Muscle of arm (tissue), 12 donors: Measurements from ENCODE around the gene STON2. TPM values are rescaled to one million over a fixed set of nuclear protein-coding genes. Genes with fewer than 3 reads are reported as not detected.
"Not testable (repeated sequence)": the region's sequence is repeated elsewhere in the genome, so short reads cannot be mapped to it uniquely, and the experiment has no call there.

ENCODE experiments used
- DNase-seq: peaks from one replicate; pipeline ENCODE4 v3.0.0-alpha.2; 2013
- polyA plus RNA-seq, 12 donors: library from polyadenylated mRNA; unstranded; fragments of 120-200 nt; gene quantifications; one replicate each; pipeline ENCODE4 v1.2.1, GENCODE V29; 2013; ENCODE audit not compliant: insufficient read length in 12 of 12

Gene STON2
- polyA plus RNA-seq, 12 donors = 9.7 to 25.4 (median 18.5) TPM; not detected in 1

DNA sequence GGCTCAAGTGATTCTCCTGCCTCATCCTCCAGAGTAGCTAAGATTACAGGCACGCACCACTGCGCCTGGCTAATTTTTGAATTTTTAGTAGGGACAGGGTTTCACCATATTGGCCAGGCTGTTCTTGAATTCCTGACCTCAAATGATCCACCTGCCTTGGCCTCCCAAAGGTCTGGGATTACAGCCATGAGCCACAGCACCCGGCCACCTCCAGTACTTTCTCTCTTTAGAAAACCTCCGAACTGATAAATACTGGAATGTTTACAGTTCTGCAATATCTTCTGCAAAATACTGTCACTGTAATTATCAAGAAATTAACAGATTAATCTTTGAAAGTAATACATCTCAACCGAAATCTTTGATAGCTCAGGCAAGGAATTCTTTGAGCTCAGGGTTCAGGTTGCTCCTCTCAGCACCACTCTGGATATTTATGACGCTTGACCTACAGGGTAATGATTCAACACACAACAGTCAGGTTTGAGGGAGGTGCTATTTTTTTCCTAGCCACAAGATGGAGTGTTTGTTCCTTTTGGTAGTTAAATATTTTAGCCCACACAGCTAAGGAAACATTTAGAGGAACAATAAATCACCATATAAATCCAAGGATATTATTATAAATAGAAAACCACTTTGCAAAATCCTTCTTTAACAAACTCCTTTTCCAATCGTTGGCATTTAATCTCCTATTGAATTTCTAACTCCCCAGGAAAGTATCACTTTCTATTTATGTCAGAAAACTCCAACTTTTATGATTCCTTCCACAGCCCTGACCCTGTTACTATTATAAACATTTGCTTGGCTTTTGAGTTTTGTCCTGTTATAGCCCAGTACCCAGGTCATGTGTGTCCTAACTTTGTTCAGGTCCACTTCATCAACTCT is 130.8 kb downstream of the STON2 start:
- DNase-seq = peak; percentile 66

DNA sequence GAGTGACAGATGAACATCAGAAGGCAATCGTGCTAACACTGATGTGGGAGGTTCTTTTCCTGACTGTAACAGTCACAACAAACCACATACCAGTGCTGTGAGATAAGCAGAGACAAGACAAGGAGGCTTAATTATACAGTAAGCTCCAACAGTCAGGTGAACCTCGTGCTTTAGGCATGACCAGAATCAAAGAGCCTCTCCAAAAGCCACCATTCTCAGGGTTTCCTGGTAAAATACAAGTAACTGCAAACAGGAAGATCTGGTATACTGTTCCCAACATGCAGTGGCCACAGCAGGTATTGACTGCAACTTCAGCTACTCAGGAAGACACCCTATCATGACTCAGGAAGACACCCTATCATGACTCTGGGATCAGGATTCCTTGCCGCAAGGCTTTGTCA is 132.1 kb downstream of the STON2 start:
- DNase-seq = no peak

DNA sequence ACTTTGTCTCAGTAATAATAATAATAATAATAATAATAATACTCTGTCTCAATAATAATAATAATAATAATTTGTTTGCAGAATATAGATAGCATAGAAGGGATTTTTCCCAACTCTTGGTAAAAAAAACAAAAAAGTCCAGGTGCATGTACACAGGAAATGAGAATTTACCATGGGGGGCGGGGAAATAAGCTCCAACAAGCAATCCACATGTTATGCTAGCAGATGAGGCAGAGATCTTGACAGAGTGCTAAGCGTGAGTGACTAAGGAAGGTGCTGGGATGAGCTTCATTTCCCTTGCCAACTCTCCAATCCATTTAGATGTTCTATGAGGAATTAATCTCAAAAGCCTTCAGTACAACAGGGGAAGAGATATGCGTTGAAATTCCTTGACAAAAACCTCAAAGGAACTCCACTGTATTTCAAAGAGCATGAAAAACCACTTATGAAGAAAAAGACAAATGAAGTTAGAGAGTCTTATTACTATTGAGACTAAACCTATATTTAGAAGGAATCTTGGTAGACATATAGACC is 134.4 kb downstream of the STON2 start:
- no peak for DNase-seq

DNA sequence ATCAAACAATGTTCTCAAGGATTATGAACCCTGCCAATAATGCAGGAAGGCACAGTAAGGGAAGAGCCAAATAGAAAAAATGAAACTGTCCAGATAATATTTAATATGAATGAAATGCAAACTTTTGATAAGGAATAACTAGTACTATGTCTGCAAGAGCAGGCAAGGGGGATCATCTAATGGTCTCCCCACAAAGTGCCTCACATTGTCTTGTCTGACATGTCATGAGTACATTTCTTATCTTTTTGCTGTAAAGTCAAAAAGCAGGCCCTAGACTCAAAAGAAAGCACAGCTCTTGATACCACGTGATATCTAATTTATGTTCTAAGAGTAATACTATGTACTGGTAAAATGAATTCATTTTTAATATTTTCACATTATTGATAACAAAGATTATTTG is 135.5 kb downstream of the STON2 start:
- no peak for DNase-seq

DNA sequence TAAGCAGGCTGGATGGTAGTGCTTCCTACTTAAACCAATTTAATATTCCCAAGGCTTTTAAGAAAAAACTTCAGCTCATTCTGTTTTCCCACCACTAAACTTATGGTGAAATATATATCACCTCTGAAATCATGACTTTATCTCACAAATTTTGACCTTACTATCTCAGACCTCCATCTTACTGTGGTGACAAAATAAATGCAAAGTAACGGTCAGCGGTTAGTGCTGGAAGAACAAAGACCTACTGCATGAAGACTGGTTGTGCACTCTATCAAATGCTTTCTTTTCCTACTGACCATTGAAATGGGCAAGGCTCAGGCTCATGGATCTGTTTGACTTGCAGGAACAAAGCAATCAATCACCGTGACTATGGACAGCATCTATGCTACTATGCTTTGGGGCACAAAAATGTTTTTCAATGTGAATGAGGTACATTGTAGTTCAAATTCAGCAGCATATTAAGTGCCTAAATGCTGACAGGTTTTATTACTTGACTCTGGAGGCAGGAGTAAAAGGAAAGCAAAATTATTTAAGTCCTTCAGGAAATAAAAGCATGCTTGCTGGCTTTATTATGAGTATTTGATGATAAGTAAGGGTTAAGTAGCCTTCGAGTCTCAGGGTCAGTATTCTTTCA is 136.2 kb downstream of the STON2 start:
- no peak for DNase-seq

DNA sequence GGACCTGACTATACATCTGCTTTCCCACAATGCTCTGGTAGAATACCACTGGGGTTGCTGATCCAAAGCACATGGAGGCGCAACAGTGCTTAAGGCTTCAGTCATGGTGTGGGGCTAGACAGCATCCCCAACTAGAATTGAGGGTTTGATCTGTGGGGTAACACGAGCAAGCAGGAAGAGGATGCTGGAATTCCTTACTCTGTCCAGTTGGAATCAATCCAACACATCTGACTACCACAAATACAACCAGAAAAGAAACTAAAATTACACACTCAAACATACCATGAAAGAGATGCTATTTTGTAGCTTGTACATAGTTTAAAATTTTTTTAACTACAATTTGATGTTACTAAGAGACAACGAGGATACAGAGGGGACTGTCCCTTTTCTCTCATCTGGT is 138.9 kb downstream of the STON2 start:
- DNase-seq = peak; percentile 33

DNA sequence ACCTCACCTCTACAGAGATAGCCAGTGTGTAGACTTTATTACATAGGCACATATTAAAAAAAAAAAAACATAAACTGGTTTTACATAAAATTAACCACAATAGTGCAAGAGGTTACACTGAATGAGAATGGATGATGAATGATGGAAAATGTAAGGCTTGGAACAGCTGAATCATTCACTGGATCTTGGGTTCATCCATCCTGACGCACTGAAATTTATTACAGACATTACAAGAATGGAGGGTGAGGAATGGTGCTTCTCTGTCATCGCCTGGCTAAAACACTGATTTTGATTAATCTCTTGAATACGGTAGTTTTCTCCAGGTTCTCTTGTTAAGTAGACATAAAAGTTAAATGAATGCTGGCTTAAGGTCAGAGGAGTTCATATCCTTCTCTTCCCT is 139.4 kb downstream of the STON2 start:
- no peak for DNase-seq

DNA sequence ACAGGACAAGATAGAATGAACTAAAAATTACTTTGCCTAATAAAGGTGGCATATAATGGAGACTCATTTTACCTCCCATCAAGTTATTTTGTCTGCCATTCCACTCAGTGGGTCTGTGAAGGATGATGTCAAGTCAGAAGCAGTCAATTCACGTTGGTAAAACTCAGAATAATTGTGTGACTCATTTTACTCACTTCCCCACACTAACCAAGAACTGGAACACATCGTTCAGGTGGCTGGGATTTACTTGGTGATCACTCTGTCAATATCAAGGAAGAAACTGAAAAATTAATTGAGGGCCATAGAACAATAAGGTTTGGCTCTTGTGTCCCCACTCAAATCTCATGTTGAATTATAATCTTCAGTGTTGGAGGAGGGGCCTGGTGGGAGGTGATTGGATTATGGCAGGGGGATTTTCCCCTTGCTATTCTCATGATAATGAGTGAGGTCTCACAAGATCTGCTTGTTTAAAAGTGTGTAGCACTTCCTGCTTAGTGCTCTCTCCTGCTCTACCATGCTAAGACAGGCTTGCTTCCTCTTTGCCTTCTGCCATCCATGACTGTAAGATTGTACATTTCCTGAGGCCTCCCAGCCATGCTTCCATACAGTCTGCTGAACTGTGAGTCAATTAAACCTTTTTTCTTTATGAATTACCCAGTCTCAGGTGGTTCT is 143.7 kb downstream of the STON2 start:
- no peak for DNase-seq

DNA sequence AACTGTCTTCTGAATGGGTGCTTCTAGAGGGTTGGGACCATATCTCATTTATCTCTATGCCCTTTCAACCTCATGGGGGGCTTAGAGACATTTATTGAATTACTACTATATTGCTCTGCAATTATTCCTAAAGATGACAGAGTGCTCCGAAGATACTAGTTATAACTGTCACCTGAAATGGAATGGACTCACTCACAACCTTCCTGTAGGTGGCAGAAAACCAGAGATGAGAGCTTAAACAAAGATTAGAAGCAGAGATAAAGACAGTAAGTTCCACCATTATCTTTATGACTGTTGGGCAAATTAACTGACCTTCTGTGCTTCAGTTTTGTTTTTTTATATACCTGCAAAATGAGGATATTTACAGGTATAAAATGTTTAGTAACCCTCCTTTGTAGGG is 147.8 kb downstream of the STON2 start:
- DNase-seq = no peak

DNA sequence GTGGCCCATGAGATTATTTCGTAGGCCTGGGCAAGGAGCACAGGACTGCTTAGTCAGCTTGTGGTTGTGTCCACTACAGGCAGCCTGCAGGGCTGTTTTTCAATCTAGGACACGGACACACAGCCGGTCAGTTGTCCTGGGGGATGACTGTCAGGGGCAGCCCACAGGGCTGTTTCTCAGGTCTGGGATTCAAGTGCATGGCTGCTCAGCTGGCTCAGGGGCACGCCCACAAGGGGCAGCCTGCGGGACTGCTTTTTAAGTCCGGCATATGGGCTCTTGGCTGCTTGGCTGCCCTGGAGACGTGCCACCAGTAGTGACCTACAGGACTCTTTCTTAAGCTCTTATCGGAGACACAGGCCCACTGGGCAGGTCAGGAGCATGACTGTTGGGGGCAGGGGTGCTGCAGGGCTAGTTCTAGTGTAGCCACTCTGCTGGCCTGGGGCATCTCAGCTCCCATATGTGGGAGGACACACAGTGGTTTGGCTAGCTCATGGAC is 152.8 kb downstream of the STON2 start:
- no peak for DNase-seq

DNA sequence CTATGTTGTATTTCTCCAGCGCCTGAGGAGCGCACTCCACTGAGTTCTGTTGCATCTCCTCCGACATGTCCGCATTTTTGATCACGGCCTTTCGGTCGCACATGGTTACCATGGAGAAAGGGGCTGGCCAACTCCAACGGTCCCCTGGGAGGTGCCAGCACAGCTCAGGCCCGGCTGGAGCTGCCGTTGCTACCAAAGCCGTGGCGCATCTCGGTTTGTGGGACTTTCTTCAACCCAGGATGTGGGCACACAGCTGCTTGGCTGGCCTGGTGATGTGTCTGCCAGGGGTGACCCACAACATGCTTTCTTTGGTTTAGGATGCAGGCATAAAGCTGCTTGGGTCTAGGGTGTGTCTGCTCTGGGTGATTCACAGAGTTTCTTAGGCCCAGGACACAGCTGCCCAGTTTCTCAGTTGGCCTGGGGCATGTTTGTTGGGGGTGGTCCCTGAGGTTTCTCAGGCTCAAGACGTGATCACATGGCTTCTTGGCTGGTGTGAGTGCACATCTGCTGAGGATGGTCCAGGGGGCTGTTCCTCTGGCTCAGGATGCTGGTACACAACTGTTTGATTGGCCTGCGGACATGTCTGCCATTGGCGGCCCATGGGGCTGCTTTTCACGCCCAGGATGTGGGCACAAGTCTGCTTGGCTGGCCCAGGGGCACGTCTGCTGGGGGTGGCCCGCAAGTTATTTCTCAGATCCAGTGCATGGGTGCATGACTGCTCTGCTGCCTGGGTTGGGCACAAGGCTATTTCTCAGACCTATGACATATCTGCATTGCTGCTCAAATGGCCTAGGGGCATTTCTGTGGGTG is 153.5 kb downstream of the STON2 start:
- no peak for DNase-seq

DNA sequence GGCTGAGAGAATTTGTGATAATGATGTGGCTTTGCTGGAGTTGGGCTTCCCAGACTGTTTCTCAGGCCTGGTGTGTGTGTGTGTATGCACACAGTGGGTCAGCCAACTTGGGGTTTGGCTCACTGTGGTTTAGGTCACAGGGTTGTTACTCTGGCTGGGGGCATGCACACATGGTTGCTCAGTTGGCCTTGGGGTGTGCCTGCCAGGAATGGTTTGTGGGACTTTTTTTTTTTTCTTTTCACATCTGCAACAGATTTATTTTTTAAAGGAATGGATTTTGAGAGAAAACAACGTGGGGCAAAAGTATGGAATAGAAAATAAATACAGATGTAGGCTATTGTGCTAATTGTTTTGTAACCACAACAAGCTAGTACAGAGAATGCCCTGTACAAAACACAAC is 154.4 kb downstream of the STON2 start:
- DNase-seq = no peak

DNA sequence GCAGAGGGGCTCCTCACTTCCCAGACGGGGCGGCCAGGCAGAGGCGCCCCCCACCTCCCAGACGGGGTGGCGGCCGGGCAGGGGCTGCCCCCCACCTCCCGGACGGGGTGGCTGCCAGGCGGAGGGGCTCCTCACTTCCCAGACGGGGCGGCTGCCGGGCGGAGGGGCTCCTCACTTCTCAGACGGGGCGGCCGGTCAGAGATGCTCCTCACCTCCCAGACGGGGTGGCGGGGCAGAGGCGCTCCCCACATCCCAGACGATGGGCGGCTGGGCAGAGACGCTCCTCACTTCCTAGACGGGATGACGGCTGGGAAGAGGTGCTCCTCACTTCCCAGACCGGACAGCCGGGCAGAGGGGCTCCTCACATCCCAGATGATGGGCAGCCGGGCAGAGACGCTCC is 155.7 kb downstream of the STON2 start:
- not testable (repeated sequence) for DNase-seq

DNA sequence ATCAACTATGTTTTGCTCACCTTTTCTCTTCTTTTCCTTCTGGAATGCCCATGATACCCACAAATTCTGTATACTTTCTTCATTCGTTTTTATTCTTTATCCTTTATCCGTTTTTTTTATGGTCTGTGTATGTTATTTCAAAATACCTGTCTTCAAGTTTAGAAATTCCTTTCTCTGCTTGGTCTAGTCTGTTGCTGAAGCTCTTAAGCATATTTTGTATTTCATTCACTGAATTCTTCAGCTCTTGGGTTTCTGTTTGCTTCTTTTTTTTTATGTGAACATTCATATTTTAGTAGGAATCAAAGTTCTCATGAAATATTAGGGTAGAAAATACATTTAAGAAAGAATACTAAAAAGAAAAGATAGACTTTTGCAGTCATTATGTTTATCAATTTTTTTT is 156.6 kb downstream of the STON2 start:
- no peak for DNase-seq

DNA sequence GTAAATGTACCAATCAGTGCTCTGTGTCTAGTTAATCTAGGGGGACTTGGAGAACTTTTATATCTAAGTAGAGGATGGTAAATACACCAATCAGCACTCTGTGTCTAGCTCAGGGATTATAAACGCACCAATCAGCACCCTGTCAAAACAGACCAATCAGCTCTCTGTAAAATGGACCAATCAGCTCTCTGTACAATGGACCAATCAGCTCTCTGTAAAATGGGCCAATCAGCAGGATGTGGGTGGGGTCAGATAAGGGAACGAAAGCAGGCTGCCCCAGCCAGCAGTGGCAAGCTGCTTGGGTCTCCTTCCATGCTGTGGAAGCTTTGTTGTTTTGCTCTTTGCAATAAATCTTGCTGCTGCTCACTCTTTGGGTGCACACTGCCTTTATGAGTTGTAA is 163.3 kb downstream of the STON2 start:
- not testable (repeated sequence) for DNase-seq

DNA sequence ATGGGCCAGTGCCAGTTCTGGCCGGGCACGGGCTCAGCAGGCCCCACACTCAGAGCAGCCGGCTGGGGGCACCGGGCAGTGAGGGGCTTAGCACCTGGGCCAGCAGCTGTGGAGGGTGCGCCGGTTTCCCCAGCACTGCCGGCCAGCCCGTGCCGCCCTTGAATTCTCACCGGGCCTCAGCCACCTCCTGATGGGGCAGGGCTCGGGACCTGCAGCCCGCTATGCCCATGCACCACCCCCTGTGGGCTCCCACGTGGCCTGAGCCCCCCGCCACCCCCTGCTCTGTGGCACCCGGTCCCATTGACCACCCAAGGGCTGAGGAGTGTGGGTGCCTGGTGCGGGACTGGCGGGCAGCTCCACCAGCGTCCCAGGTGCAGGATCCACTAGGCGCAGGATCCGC is 164.0 kb downstream of the STON2 start:
- no peak for DNase-seq

DNA sequence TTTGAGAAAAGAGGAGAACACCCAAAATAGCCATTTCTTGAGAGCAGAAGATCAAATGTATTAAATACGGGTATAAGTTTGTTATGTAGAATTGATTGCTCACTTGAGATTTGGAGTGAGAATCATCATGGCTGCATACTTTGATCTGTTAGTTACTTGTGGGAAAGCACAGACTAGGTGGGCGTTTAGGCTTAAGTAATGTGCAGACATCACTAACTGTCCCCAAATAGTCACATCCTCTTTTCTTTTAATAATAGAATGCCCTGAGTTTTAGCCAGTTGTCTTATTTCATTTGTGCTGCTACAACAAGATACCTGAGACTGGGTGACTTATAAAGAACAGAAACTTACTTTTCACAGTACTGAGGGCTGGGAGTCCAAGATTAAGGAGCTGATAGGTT is 165.0 kb downstream of the STON2 start:
- no peak for DNase-seq

DNA sequence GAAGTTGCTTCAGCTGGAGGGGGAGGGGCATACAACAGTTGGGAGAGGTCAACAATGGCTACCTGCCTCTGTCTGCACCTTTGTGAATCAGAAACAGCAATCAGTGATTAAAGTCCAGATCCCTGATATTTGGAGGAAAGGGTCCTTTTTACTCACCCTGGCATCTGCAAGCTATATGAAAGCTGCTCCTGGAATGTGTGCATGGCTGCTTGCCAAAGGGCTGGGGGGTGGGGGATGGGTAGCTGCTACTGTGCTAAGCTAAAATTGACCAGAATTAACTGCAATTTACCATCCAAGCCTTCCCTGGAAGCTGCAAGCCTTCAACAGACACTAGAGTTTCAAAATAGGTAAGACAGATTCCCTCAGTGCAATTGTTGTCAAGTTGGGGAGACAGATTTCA is 165.8 kb downstream of the STON2 start:
- DNase-seq = no peak

DNA sequence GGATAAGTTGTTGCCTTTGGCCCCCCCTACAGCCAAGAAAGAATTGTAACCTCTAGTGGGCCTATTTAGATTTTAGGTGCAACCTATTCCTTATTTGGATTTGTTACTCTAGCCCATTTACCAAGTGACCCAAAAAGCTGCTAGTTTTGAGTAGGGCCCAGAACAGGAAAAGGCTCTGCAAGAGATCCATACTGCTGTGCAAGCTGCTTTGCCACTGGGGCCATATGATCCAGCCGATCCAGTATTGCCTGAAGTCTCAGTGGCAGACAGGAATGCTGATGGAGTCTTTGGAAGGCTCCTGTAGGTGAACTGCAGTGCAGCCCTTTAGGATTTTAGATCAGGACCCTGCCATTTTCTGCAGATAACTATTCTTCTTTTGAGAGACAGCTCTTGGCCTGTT is 166.5 kb downstream of the STON2 start:
- no peak for DNase-seq

DNA sequence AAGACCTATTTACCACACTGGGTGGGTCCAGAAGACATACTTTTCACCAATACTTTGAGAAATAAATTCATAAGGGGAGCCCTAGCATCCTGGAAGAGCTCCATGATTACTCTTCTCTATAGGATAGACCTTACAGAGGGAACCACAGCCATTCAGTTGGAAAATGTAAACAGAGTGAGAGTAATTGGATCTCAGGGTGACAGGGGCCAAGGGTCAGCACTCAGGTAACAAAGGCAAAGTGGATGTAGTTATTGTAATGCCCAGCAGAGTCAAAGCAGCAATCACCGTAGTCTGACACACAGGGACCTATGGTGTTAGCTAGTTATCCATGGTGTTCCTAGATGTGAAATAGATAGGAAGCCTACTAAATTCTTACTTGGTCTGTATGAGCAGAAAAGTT is 168.6 kb downstream of the STON2 start:
- no peak for DNase-seq

DNA sequence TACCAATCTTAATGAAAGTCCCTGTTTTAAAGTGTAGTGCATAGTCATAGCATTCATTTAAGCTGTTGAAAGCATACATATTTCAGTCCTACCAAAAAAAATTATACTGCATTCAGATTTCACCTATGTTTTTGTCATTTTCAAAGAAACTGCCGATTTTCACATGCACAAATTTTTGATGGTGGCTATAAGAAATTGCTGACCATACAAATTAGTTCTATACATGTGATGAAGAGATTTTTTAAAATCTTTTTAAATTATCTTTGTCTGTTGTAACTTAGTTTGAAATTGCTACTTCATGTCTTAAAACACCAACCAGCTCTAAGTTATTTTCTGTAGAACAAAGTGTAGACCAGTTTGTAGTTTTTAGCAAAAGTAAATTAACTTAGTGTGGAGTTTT is 175.9 kb downstream of the STON2 start:
- DNase-seq = no peak

DNA sequence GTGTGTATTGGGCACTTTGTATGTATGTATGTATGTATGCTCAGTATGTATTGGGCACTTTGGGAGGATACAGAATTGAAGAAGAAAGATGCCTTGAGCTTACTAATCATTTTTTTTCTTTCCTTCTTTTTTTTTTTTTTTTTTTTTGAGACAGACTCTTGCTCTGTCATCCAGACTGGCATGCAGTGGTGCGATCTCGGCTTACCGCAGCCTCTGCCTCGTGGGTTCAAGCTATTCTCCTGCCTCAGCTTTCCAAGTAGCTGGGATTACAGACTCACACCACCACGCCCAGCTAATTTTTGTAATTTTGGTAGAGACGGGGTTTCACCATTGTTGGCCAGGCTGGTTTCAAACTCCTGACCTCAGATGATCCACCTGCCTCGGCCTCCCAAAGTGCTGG is 176.3 kb downstream of the STON2 start:
- DNase-seq = not testable (repeated sequence)
